Cardiac fibroblast (primary cell): ENCODE data around the gene CLCN5.

Experiments used
- DNase-seq, 2 donors: peaks; one replicate each; pipeline versions ENCODE4 v3.0.0 to v3.0.0-alpha.2; 2010; ENCODE audit warnings: low read depth in 2 of 2
- H3K4me3 ChIP-seq, 2 donors: replicated peaks in 1 of 2; 1 replicate in 1 of 2; 2 replicates in 1 of 2; pipeline ENCODE4 v1.5.1; 2011; ENCODE audit warnings: low read depth in 2 of 2, low read length in 2 of 2, mild to moderate bottlenecking in 2 of 2, moderate library complexity in 1 of 2
- CTCF ChIP-seq: IDR thresholded peaks from one replicate; pipeline ENCODE4 v1.5.1; 2011; ENCODE audit warnings: low read depth, mild to moderate bottlenecking, low read length, inconsistent platforms

The CLCN5 gene

GRCh38 chrX:49912086-49912485 is 10.3 kb upstream of the CLCN5 start:
- DNase-seq, result no peak
- no peak for TF ChIP-seq CTCF

GRCh38 chrX:49912861-49913260 is 9.5 kb upstream of the CLCN5 start:
- TF ChIP-seq CTCF, result no peak
- no peak for DNase-seq
- no peak overlapping the region for H3K4me3 ChIP-seq

More at GRCh38 chrX:49912086-49912485, 10.3 kb upstream of the CLCN5 start:
- H3K4me3 ChIP-seq, result no peak overlapping the region

- DNase-seq, result peak; percentile 65 to 74
- H3K4me3 ChIP-seq, result no peak overlapping the region
- TF ChIP-seq CTCF, result peak; percentile 73
These were observed 6.8 kb upstream of the CLCN5 start for GRCh38 chrX:49915361-49916222.

- peak; percentile 76 for TF ChIP-seq CTCF
- DNase-seq, result peak; percentile 77 to 88
- H3K4me3 ChIP-seq, result no peak overlapping the region
These were observed 2.8 kb upstream of the CLCN5 start for GRCh38 chrX:49919617-49920016.

GRCh38 chrX:49921109-49921508 is 1.3 kb upstream of the CLCN5 start:
- no peak for DNase-seq
- H3K4me3 ChIP-seq, result no peak overlapping the region
- no peak for TF ChIP-seq CTCF

GRCh38 chrX:49925176-49925575 is 2.8 kb downstream of the CLCN5 start:
- no peak overlapping the region for H3K4me3 ChIP-seq
- DNase-seq, result no peak
- TF ChIP-seq CTCF, result no peak

- DNase-seq, result peak; percentile 39 to 47
- no peak overlapping the region for H3K4me3 ChIP-seq
- no peak for TF ChIP-seq CTCF
These were observed 7.6 kb downstream of the CLCN5 start for GRCh38 chrX:49930039-49930438.
